Activated CD4-positive, alpha-beta T cell treated with anti-CD3 and anti-CD28 coated beads, Interleukin-2, Interleukin-6, amounts not matched to agents 100 ng/mL and 50 ng/mL, durations not matched to agents 16 hours and 8 hours (primary cell): ENCODE measurements around the gene BHLHE23.

Source experiments
- DNase-seq: peaks from one replicate; pipeline ENCODE4 v3.0.0-alpha.2; 2020

The BHLHE23 gene

GRCh38 chr20:63007646-63008488, 1.1 kb upstream of the BHLHE23 start:
- no peak for DNase-seq

GRCh38 chr20:63007360-63007645, 539 bp upstream of the BHLHE23 start:
- no peak for DNase-seq

- no peak for DNase-seq
These were observed 763 bp downstream of the BHLHE23 start for GRCh38 chr20:63005862-63006539.

- no peak for DNase-seq
These were observed 1.4 kb downstream of the BHLHE23 start for GRCh38 chr20:63005365-63005861.

- DNase-seq = no peak
These were observed 2.0 kb downstream of the BHLHE23 start for GRCh38 chr20:63004607-63005364.

GRCh38 chr20:63003546-63003945, 3.2 kb downstream of the BHLHE23 start:
- no peak for DNase-seq

- no peak for DNase-seq
These were observed 4.3 kb downstream of the BHLHE23 start for GRCh38 chr20:63002511-63002910.

- no peak for DNase-seq
These were observed 5.8 kb downstream of the BHLHE23 start for GRCh38 chr20:63000958-63001357.

GRCh38 chr20:63000036-63000435, 6.7 kb downstream of the BHLHE23 start:
- DNase-seq = no peak

GRCh38 chr20:62999580-62999979, 7.2 kb downstream of the BHLHE23 start:
- no peak for DNase-seq

- no peak for DNase-seq
These were observed 8.3 kb downstream of the BHLHE23 start for GRCh38 chr20:62998449-62998848.

- DNase-seq = no peak
These were observed 9.2 kb downstream of the BHLHE23 start for GRCh38 chr20:62997417-62998035.

GRCh38 chr20:62996596-62996982, 10.2 kb downstream of the BHLHE23 start:
- DNase-seq = no peak

- no peak for DNase-seq
These were observed 10.7 kb downstream of the BHLHE23 start for GRCh38 chr20:62995898-62996595.

- no peak for DNase-seq
These were observed 11.3 kb downstream of the BHLHE23 start for GRCh38 chr20:62995481-62995880.

- no peak for DNase-seq
These were observed 11.9 kb downstream of the BHLHE23 start for GRCh38 chr20:62994869-62995281.

- no peak for DNase-seq
These were observed 12.8 kb downstream of the BHLHE23 start for GRCh38 chr20:62993856-62994494.

- no peak for DNase-seq
These were observed 14.9 kb downstream of the BHLHE23 start for GRCh38 chr20:62991863-62992262.

GRCh38 chr20:62991196-62991807, 15.5 kb downstream of the BHLHE23 start:
- no peak for DNase-seq

GRCh38 chr20:62990306-62990825, 16.4 kb downstream of the BHLHE23 start:
- DNase-seq = no peak

- DNase-seq = peak; percentile 18
These were observed 17.6 kb downstream of the BHLHE23 start for GRCh38 chr20:62989201-62989601.
